ENCODE data around the gene MINDY3. TPM values are rescaled to one million over a fixed set of nuclear protein-coding genes. Genes with fewer than 3 reads are reported as not detected.
"Not testable (repeated sequence)": the region's sequence is repeated elsewhere in the genome, so short reads cannot be mapped to it uniquely, and the experiment has no call there.

Gene MINDY3
- total RNA-seq, 1 donor from 2014 or later = 26.3 TPM

DNA sequence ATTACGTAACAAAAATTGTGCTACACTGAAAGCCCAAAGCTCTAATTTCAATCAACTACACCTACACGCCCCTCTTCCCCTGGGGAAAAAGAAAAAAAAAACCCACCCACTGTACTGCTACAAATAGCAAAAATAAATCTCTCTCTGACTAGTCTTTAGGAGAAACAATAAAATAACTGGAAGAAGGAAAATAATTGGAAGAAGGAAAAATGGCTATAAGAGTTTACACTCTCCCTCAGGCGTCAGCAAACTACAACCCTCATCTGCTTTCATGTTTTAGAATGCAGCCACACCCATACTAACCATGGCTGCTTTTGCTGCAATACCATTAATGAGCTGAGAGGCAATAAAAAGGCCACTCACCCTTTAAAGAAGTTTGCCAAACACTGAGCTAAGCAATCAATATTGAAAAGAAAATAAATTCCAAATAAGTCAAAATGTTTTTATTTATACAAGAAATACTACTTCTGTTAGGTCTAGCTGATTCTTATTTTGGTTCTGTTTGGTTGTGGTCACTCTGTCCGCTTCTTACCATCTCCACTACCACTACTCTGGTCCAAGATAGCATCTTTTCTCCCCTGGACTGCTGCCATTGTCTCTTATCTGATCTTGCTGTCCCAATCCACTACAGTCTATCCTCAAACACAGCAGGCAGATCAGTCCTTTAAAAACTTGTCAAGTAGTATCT lies 3.8 kb downstream of the MINDY3 start:
- no peaks in the 10 kb centered on the region for H3K27me3 Mint-ChIP-seq
- TF ChIP-seq, protein P1, sequence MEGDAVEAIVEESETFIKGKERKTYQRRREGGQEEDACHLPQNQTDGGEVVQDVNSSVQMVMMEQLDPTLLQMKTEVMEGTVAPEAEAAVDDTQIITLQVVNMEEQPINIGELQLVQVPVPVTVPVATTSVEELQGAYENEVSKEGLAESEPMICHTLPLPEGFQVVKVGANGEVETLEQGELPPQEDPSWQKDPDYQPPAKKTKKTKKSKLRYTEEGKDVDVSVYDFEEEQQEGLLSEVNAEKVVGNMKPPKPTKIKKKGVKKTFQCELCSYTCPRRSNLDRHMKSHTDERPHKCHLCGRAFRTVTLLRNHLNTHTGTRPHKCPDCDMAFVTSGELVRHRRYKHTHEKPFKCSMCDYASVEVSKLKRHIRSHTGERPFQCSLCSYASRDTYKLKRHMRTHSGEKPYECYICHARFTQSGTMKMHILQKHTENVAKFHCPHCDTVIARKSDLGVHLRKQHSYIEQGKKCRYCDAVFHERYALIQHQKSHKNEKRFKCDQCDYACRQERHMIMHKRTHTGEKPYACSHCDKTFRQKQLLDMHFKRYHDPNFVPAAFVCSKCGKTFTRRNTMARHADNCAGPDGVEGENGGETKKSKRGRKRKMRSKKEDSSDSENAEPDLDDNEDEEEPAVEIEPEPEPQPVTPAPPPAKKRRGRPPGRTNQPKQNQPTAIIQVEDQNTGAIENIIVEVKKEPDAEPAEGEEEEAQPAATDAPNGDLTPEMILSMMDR (conservative IDR thresholded peaks at IDR 0.05) = no peak
- H3K27ac Mint-ChIP-seq = peak overlapping the region; percentile 54
- no peak for DNase-seq (ENCODE audit: extremely low spot score, unreplicated experiment)
- peak overlapping the region; percentile 31 for H3K4me3 Mint-ChIP-seq
- peaks cover 18% of the 10 kb centered on the region for H3K4me1 Mint-ChIP-seq (ENCODE audit: unreplicated experiment)
- H3K9me3 Mint-ChIP-seq = peaks cover 7% of the 10 kb centered on the region
- H3K36me3 Mint-ChIP-seq = peaks cover 21% of the 10 kb centered on the region

DNA sequence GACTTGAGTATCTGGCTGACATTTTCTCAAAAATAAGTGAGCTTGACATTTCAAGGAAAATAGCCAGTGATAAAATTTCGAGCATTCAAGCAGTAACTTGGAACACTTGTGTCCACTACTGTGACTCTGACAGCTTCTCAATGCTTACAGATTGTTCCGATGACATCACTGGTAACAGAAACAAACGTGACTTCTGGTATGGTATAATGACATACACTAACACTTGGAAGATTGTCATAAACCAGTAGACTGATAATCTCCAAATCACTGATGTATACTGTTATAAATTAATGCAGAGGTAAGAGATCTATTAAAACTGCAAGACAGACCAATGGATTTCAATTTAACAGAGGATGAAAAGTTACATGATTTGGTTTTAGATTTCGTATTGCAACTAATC lies 6.5 kb downstream of the MINDY3 start:
- peaks cover 46% of the 10 kb centered on the region for H3K36me3 Mint-ChIP-seq
- peaks cover 15% of the 10 kb centered on the region for H3K4me1 Mint-ChIP-seq (ENCODE audit: unreplicated experiment)
- no peaks in the 10 kb centered on the region for H3K27me3 Mint-ChIP-seq
- no peak overlapping the region for H3K4me3 Mint-ChIP-seq
- H3K27ac Mint-ChIP-seq = no peak overlapping the region
- no peak for DNase-seq (ENCODE audit: extremely low spot score, unreplicated experiment)
- peaks cover 23% of the 10 kb centered on the region for H3K9me3 Mint-ChIP-seq
- TF ChIP-seq, protein P1 (conservative IDR thresholded peaks at IDR 0.05) = no peak

DNA sequence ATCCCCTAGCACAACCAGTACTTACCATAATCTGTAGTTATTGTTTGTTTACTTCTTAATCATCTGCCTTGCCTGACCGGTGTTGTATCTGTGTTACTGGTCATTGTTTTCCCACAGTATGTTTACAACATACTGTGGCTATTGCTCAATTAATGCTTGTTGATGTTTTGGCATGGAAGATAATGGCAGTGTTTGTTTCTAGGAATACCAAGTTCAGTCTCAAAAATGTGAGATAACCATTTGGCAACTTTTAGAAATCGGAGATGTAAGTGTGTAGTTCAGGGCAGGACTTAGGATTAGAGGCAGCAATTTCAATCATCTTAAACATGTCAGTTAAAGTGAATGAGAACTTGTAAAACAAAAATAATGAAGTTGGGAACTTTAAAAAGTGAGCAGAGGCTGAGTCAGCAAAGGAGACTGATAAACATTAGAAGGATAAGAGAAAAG lies 8.2 kb downstream of the MINDY3 start:
- H3K36me3 Mint-ChIP-seq = peaks cover 46% of the 10 kb centered on the region
- H3K4me1 Mint-ChIP-seq (ENCODE audit: unreplicated experiment) = peaks cover 9% of the 10 kb centered on the region
- no peak overlapping the region for H3K27ac Mint-ChIP-seq
- peaks cover 23% of the 10 kb centered on the region for H3K9me3 Mint-ChIP-seq
- no peaks in the 10 kb centered on the region for H3K27me3 Mint-ChIP-seq
- no peak overlapping the region for H3K4me3 Mint-ChIP-seq
- no peak for DNase-seq (ENCODE audit: extremely low spot score, unreplicated experiment)
- TF ChIP-seq, protein P1 (conservative IDR thresholded peaks at IDR 0.05) = no peak

DNA sequence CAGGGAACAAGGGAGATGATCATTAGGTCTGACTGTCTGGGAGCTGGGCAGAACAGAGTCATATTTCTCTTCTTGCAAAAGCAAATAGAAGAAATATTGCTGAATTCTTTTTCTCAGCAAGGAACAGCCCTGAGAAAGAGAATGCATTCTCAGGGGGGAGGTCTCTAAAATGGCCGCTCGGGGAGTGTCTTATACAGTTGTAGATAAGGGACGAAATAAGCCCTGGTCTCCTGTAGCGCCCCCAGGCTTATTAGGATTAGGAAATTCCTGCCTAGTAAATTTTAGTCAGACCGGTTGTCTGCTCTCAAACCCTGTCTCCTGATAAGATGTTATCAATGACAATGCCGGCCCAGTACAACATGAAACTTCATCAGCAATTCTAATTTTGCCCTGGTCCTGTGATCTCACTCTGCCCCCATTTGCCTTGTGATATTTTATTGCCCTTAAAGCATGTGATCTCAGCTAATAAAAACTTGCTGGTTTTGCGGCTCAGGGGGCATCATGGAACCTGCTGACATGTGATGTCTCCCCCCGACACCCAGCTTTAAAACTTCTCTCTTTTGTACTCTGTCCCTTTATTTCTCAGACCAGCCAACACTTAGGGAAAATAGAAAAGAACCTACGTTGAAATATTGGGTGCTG lies 9.8 kb downstream of the MINDY3 start:
- not testable (repeated sequence) for H3K4me1 Mint-ChIP-seq (ENCODE audit: unreplicated experiment); H3K4me3 Mint-ChIP-seq; H3K27ac Mint-ChIP-seq; H3K27me3 Mint-ChIP-seq; DNase-seq (ENCODE audit: extremely low spot score, unreplicated experiment)
- Mint-ChIP-seq H3K9me3 (peaks cover 23% of the 10 kb centered on the region), H3K36me3 (peaks cover 42% of the 10 kb centered on the region)

DNA sequence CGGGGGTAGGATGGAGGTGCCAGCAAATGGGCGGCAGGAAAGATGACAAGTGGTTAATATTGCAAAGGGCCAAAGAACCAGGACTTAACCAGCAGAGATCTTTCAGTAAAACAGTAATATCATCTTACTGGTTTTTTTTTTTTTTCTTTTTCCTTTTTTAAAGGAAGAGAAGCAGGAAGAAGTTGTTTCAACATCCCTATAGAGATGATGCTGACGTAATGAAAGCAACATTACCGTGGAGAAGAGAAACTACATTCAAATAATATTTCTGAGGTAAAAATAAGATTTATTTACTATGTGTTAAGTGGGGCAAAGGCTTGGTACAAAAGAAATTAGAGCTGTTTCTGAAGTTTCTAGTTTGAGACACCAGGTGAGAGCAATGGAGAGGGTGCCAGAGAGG lies 11.0 kb downstream of the MINDY3 start:
- TF ChIP-seq, protein P1 (conservative IDR thresholded peaks at IDR 0.05) = no peak
- no peak overlapping the region for H3K4me3 Mint-ChIP-seq
- H3K4me1 Mint-ChIP-seq (ENCODE audit: unreplicated experiment) = no peaks in the 10 kb centered on the region
- peaks cover 23% of the 10 kb centered on the region for H3K9me3 Mint-ChIP-seq
- DNase-seq (ENCODE audit: extremely low spot score, unreplicated experiment) = no peak
- no peaks in the 10 kb centered on the region for H3K27me3 Mint-ChIP-seq
- no peak overlapping the region for H3K27ac Mint-ChIP-seq
- peaks cover 42% of the 10 kb centered on the region for H3K36me3 Mint-ChIP-seq

DNA sequence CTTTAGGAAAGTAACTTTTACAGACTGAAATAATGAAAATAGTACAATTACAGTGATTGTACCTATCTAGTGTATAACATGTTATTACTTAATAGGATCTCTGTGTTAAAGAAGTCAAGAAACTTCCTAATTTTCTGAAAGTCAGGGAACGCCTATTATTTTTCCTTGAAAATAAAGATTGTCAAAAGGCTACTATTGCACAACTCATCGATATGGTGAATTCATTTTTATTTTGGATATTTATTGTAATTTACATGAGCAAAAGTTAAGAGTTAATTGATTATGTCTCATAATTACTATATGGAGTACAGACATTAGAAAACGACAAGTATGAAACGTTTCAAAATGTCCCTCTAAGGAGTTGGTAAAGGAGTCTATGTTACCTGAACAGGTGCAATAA lies 12.8 kb downstream of the MINDY3 start:
- TF ChIP-seq, protein P1 (conservative IDR thresholded peaks at IDR 0.05) = no peak
- Mint-ChIP-seq H3K4me3 (no peak overlapping the region), H3K36me3 (peaks cover 35% of the 10 kb centered on the region), H3K9me3 (peaks cover 23% of the 10 kb centered on the region), H3K27ac (no peak overlapping the region), H3K4me1 (ENCODE audit: unreplicated experiment) (no peaks in the 10 kb centered on the region), H3K27me3 (no peaks in the 10 kb centered on the region)
- no peak for DNase-seq (ENCODE audit: extremely low spot score, unreplicated experiment)
